K562 (cell line): ENCODE data around the gene GYG2. TPM values are rescaled to one million over a fixed set of nuclear protein-coding genes. Genes with fewer than 3 reads are reported as not detected.

Experiments used
- ATAC-seq: fragments of 200-7000 bp; cut with Tn5 transposase; 3 replicates; pipeline ENCODE4 v1.9.1; 2020; ENCODE audit warnings: moderate library complexity
- BruUV-seq: library from RNA; stranded (reverse); fragments of 400-500 nt; replicated peaks from 2 replicates; lab custom pipeline; 2021; lab: Mats Ljungman, UMichigan
- CTCF ChIA-PET: fragments of 300-600 bp; formaldehyde crosslinking; extraction: SDS; loops from one replicate; lab custom pipeline; 2021; ENCODE audit warnings: low intra/inter-chr PET ratio; lab: Yijun Ruan, JAX
- POLR2A ChIA-PET: fragments of 300-600, 350-650 bp; sonication (Branson Sonifier 250); formaldehyde crosslinking; extraction: SDS; loops from one replicate; lab custom pipeline; 2021; ENCODE audit warnings: antibody characterized with exemption, inconsistent platforms; lab: Yijun Ruan, JAX
- DNase-seq, 4 experiments: peaks; one replicate each; pipeline versions ENCODE4 v3.0.0 to v3.0.0-alpha.2; 2011 to 2018; ENCODE audit warnings: low spot score in 3 of 4, mixed read lengths in 3 of 4; ENCODE audit errors: extremely low read depth in 1 of 4
- FAIRE-seq: peaks from 2 replicates; lab custom pipeline; 2011; peaks lifted over from hg19 to GRCh38; lab: Jason Lieb, UNC
- H2AFZ ChIP-seq: 2 replicates; pipeline ENCODE4 v1.6.0; 2011; ENCODE audit warnings: low read depth, low read length, control low read depth, inconsistent platforms
- H3K27ac ChIP-seq: fragments of 200-600 bp; 3 replicates; pipeline ENCODE4 v1.8.0; 2011; ENCODE audit warnings: low read depth, mild to moderate bottlenecking, control low read depth, inconsistent platforms, low read length, moderate library complexity, mixed read lengths; ENCODE audit errors: extremely low read depth
- H3K27me3 ChIP-seq, 2 experiments: fragments of 300-600 bp in 1 of 2; 2 replicates in 1 of 2; 3 replicates in 1 of 2; pipeline versions ENCODE4 v1.6.0 to v1.8.0; 2011; ENCODE audit warnings: inconsistent platforms in 2 of 2, low read length in 2 of 2, mild to moderate bottlenecking in 1 of 2, mixed read lengths in 1 of 2, moderate library complexity in 1 of 2; ENCODE audit not compliant: control insufficient read depth in 2 of 2, insufficient read depth in 2 of 2
- H3K36me3 ChIP-seq: fragments of 300-600 bp; 3 replicates; pipeline ENCODE4 v1.8.0; 2011; ENCODE audit warnings: mild to moderate bottlenecking, low read length, inconsistent platforms; ENCODE audit not compliant: control insufficient read depth, insufficient read depth
- H3K4me1 ChIP-seq, 2 experiments: fragments of 200-600 bp in 1 of 2; replicated peaks in 1 of 2; 2 replicates in 1 of 2; 3 replicates in 1 of 2; pipeline versions ENCODE4 v1.5.1 to v1.8.0; 2011; ENCODE audit warnings: inconsistent platforms in 2 of 2, low read length in 2 of 2, mild to moderate bottlenecking in 1 of 2, mixed read lengths in 1 of 2, moderate library complexity in 1 of 2; ENCODE audit not compliant: control insufficient read depth in 2 of 2, insufficient read depth in 2 of 2
- H3K4me2 ChIP-seq: 2 replicates; pipeline ENCODE4 v1.6.1; 2011; ENCODE audit warnings: low read length, control low read depth, inconsistent platforms, mixed read lengths; ENCODE audit not compliant: insufficient read depth
- H3K4me3 ChIP-seq: fragments of 200-600 bp; sonication (generic), shearing (Covaris generic); 2 replicates; pipeline ENCODE4 v1.5.1; 2016; ENCODE audit warnings: control low read depth, inconsistent platforms
- H3K79me2 ChIP-seq: fragments of 200-600 bp; 3 replicates; pipeline ENCODE4 v1.8.0; 2011; ENCODE audit warnings: low read length, inconsistent platforms; ENCODE audit not compliant: control insufficient read depth, insufficient read depth
- H3K9ac ChIP-seq, 2 experiments: 2 replicates each; pipeline versions ENCODE4 v1.6.0 to v1.6.1; 2011; ENCODE audit warnings: low read depth in 2 of 2, low read length in 2 of 2, control low read depth in 1 of 2, inconsistent platforms in 1 of 2, mild to moderate bottlenecking in 1 of 2, mixed read lengths in 1 of 2; ENCODE audit not compliant: insufficient read depth in 1 of 2
- H3K9me1 ChIP-seq: one replicate; pipeline ENCODE4 v1.6.0; 2011; ENCODE audit warnings: inconsistent platforms, mild to moderate bottlenecking, low read length, moderate library complexity; ENCODE audit not compliant: control insufficient read depth, insufficient read depth
- H3K9me3 ChIP-seq: replicated peaks from 2 replicates; pipeline ENCODE4 v1.5.1; 2011; ENCODE audit warnings: low read depth, low read length, inconsistent platforms; ENCODE audit not compliant: control insufficient read depth, insufficient read depth
- H4K20me1 ChIP-seq: replicated peaks from 2 replicates; pipeline ENCODE4 v1.6.1; 2011; ENCODE audit warnings: low read length, inconsistent platforms, mixed read lengths; ENCODE audit not compliant: control insufficient read depth, insufficient read depth
- ARID1B ChIP-seq: fragments of 450-650 bp; IDR thresholded peaks from 2 replicates; pipeline ENCODE4 v1.6.1; 2016; ENCODE audit warnings: antibody characterized with exemption, mild to moderate bottlenecking, inconsistent platforms
- ARNT ChIP-seq, 2 experiments: fragments of 450-650 bp; IDR thresholded peaks; 2 replicates each; pipeline ENCODE4 v1.6.1; 2016; ENCODE audit warnings: mild to moderate bottlenecking in 1 of 2
- CHAMP1 ChIP-seq: fragments of 450-650 bp; IDR thresholded peaks from 2 replicates; pipeline ENCODE4 v1.6.1; 2016; ENCODE audit warnings: mild to moderate bottlenecking
- CREM ChIP-seq: IDR thresholded peaks from 2 replicates; pipeline ENCODE4 v1.6.1; 2014; ENCODE audit warnings: antibody characterized with exemption, low read depth
- CTCF ChIP-seq, 3 experiments: IDR thresholded peaks in 2 of 3; conservative IDR thresholded peaks in 1 of 3; 2 replicates each; pipeline ENCODE4 v1.5.1; 2011 to 2012; ENCODE audit warnings: low read length in 3 of 3, mild to moderate bottlenecking in 3 of 3, control low read depth in 2 of 3, improper control_type of control experiment in 1 of 3, inconsistent platforms in 1 of 3, low read depth in 1 of 3, mixed read lengths in 1 of 3, moderate library complexity in 1 of 3; ENCODE audit not compliant: insufficient read depth in 2 of 3
- KLF6 ChIP-seq: fragments of 250-450 bp; sonication (Bioruptor Pico); IDR thresholded peaks from 2 replicates; pipeline ENCODE4 v1.4.0; 2020; ENCODE audit warnings: mild to moderate bottlenecking, moderate library complexity, borderline replicate concordance
- MECOM ChIP-seq: fragments of 250-450 bp; sonication (Bioruptor Pico); IDR thresholded peaks from 2 replicates; pipeline ENCODE4 v1.8.0; 2022; ENCODE audit warnings: inconsistent platforms
- MNT ChIP-seq, 2 experiments: fragments of 450-650 bp; conservative IDR thresholded peaks; 2 replicates each; pipeline ENCODE4 v1.6.1; 2017; ENCODE audit warnings: mild to moderate bottlenecking in 2 of 2, moderate library complexity in 2 of 2
- NFIC ChIP-seq: fragments of 450-650 bp; IDR thresholded peaks from 2 replicates; pipeline ENCODE4 v1.6.1; 2017; ENCODE audit warnings: mild to moderate bottlenecking, inconsistent platforms
- TRIM28 ChIP-seq: fragments of 450-650 bp; IDR thresholded peaks from 2 replicates; pipeline ENCODE4 v1.6.1; 2017
- XRCC3 ChIP-seq: fragments of 450-650 bp; IDR thresholded peaks from 2 replicates; pipeline ENCODE4 v1.6.1; 2017; ENCODE audit warnings: mild to moderate bottlenecking, moderate library complexity
- WGBS: fragments of 100-300 bp; shearing (Covaris generic); methylation state at CpG from one replicate; pipeline ENCODE4 v1.1.6; 2016; ENCODE audit warnings: low coverage, mixed read lengths; ENCODE audit not compliant: insufficient coverage; ENCODE audit errors: missing lambda C conversion rate; 5-methylcytosine and 5-hydroxymethylcytosine counted together
- in situ Hi-C: fragments of 300-500 bp; cut with MboI; formaldehyde crosslinking; loops from 4 replicates; pipeline ENCODE4 v1.15.0; 2018; ENCODE audit warnings: inconsistent platforms, mixed read lengths
- intact Hi-C: fragments of 100-400 bp; cut with micrococcal nuclease; formaldehyde crosslinking; loops from 2 replicates; pipeline ENCODE4 v1.14.2; 2022
- polyA plus RNA-seq, 8 experiments: library from polyadenylated mRNA; depleted of rRNA in 4 of 8; stranded (reverse) in 5 of 8; unstranded in 3 of 8; fragments of >200 nt; fragmentation: Nextera tagmentation in 2 of 8; fragmentation: Illumina TruSeq in 1 of 8; extraction: Ambion mirVana in 2 of 8; extraction: Trizol in 1 of 8; gene quantifications; 2 replicates each; pipeline versions ENCODE4 v1.2.1 to v1.2.3, GENCODE V29; 2011 to 2014; ENCODE audit warnings: inconsistent platforms in 1 of 8, missing spikeins in 1 of 8
- total RNA-seq, 7 experiments: library from RNA; depleted of rRNA in 6 of 7; stranded (reverse); fragments of >200 nt in 6 of 7; fragmentation: Illumina TruSeq in 2 of 7; extraction: Trizol in 2 of 7; gene quantifications; 2 replicates each; pipeline versions ENCODE4 v1.2.1 to v1.2.3, GENCODE V29; 2011 to 2021; ENCODE audit warnings: low replicate concordance in 1 of 7

The GYG2 gene
- total and polyA plus RNA-seq, 9 of the 15 experiments (the other 6 are each of a cell fraction or from before 2014, with no cell fraction given), result 0.24 to 4.4 (median 2.9) TPM

- ChIA-PET POLR2A (no interaction called here), CTCF (no interaction called here)
- no peaks in the 10 kb centered on the region for H3K9me1 ChIP-seq
- no peaks in the 10 kb centered on the region for H3K27me3 ChIP-seq
- no TSS peak for BruUV-seq
- H3K4me1 ChIP-seq, result peaks cover 12 to 34% of the 10 kb centered on the region in 2 experiments; a peak in 4 of 5 replicates
- H3K9ac ChIP-seq, result peak overlapping the region in 1 of 2 experiments; percentile 41; a peak in 1 of 4 replicates
- intact Hi-C loops, result loop anchor here (5.0 kb wide), 1 partner anchor 93 kb away; no protein-coding TSS in a partner anchor
- FAIRE-seq (peak; percentile 92), ATAC-seq (peak; percentile 84), DNase-seq (peak; percentile 47 to 76 (median 54))
- peak overlapping the region; percentile 56 for H3K4me2 ChIP-seq
- in situ Hi-C loops, result loop anchor here (25.0 kb wide), 1 partner anchor 763 kb away; no protein-coding TSS in a partner anchor
- no peak overlapping the region for H3K4me3 ChIP-seq
- peak overlapping the region; percentile 35; the same call in 1 of the 2 replicates for H2AFZ ChIP-seq
- H3K36me3 ChIP-seq, result no peaks in the 10 kb centered on the region
- peaks cover 17% of the 10 kb centered on the region for H3K9me3 ChIP-seq
- 0% methylated on average over 4 of the region's 5 CpGs for WGBS
- peak overlapping the region; percentile 59 for H3K27ac ChIP-seq
- no peaks in the 10 kb centered on the region for H4K20me1 ChIP-seq
- H3K79me2 ChIP-seq, result no peaks in the 10 kb centered on the region
- no peak for TF ChIP-seq MECOM (CRISPR knock-in tag)
- TF ChIP-seq MNT (conservative IDR thresholded peaks at IDR 0.05), result peak in 1 of 2 experiments; percentile 24; a peak in 1 of 4 replicates
- peak in 1 of 2 experiments; percentile 34; a peak in 1 of 4 replicates for TF ChIP-seq ARNT (IDR thresholded peaks at IDR 0.05)
- TF ChIP-seq CREM, result no peak
- peak; percentile 6; the same call in 1 of the 2 replicates for TF ChIP-seq NFIC
- 0 out of 6 replicates have a peak, but pooled peaks of 1 of the 3 experiments have one; percentile 1 for TF ChIP-seq CTCF (IDR thresholded peaks at IDR 0.05 in 2 of 3, conservative IDR thresholded peaks at IDR 0.05 in 1 of 3; ENCODE audit: insufficient read depth in 2 of 3, low read depth in 1 of 3, low read length in 3 of 3)
- 0 out of 2 replicates have a peak, but pooled peaks have one; percentile 12 for TF ChIP-seq CHAMP1
- peak; percentile 89 for TF ChIP-seq ARID1B
- TF ChIP-seq KLF6 (CRISPR knock-in tag), result no peak
- peak; percentile 70 for TF ChIP-seq TRIM28
- no peak; the same call in 1 of the 2 replicates for TF ChIP-seq XRCC3
Measured at GRCh38 chrX:2874222-2875135, 45.7 kb downstream of the GYG2 start.
